Measurements from ENCODE around the gene NADSYN1. TPM values are rescaled to one million over a fixed set of nuclear protein-coding genes. Genes with fewer than 3 reads are reported as not detected.

The NADSYN1 gene
- 10 to 100 TPM; 67.9 to 98.4 TPM for polyA plus RNA-seq

GRCh38 chr11:71453037-71453917 is at the start of gene NADSYN1:
NADSYN1 (plus strand) TSS chr11:71453203; CDS start chr11:71453297, 94 bp downstream.
- Histone ChIP-seq H3K4me3 (ENCODE audit: low read depth in 1 of 2, low read length in 2 of 2) (peak within 1 kb of the TSS; percentile 77 to 92), H3K27me3 (ENCODE audit: control insufficient read depth in 1 of 2, insufficient read depth in 2 of 2, low read length in 2 of 2) (no peaks in the 10 kb centered on the region), H3K27ac (ENCODE audit: low read depth in 2 of 2, low read length in 1 of 2) (peak within 1 kb of the TSS; percentile 93 to 95), H3K36me3 (ENCODE audit: control insufficient read depth in 2 of 2, insufficient read depth in 2 of 2, low read length in 1 of 2) (peaks cover 5 to 18% of the 10 kb centered on the region in 2 donors), H3K9me3 (ENCODE audit: control insufficient read depth in 2 of 2, insufficient read depth in 1 of 2, low read depth in 1 of 2, low read length in 1 of 2) (no peaks in the 10 kb centered on the region), H3K4me1 (ENCODE audit: control insufficient read depth in 2 of 2, insufficient read depth in 2 of 2, low read length in 1 of 2) (peaks cover 0 to 9% of the 10 kb centered on the region in 2 donors)
- 1% methylated on average over 55 to 61 of the region's 61 CpGs for WGBS, 2 donors

- Histone ChIP-seq H3K4me3 (ENCODE audit: low read depth in 1 of 2, low read length in 2 of 2) (no peak overlapping the region), H3K4me1 (ENCODE audit: control insufficient read depth in 2 of 2, insufficient read depth in 2 of 2, low read length in 1 of 2) (no peaks in the 10 kb centered on the region), H3K27me3 (ENCODE audit: control insufficient read depth in 1 of 2, insufficient read depth in 2 of 2, low read length in 2 of 2) (no peaks in the 10 kb centered on the region), H3K9me3 (ENCODE audit: control insufficient read depth in 2 of 2, insufficient read depth in 1 of 2, low read depth in 1 of 2, low read length in 1 of 2) (peaks cover 0 to 6% of the 10 kb centered on the region in 2 donors), H3K27ac (ENCODE audit: low read depth in 2 of 2, low read length in 1 of 2) (no peak overlapping the region), H3K36me3 (ENCODE audit: control insufficient read depth in 2 of 2, insufficient read depth in 2 of 2, low read length in 1 of 2) (no peaks in the 10 kb centered on the region)
- 73 to 78% methylated on average over 8 of the region's 8 CpGs for WGBS, 2 donors
These were observed 48.8 kb upstream of the NADSYN1 start for GRCh38 chr11:71404209-71404608.

- no peaks in the 10 kb centered on the region for H3K36me3 ChIP-seq (ENCODE audit: control insufficient read depth in 2 of 2, insufficient read depth in 2 of 2, low read length in 1 of 2)
- WGBS, 2 donors = 62 to 66% methylated on average over 10 of the region's 10 CpGs
- H3K4me3 ChIP-seq (ENCODE audit: low read depth in 1 of 2, low read length in 2 of 2) = no peak overlapping the region
- H3K27me3 ChIP-seq (ENCODE audit: control insufficient read depth in 1 of 2, insufficient read depth in 2 of 2, low read length in 2 of 2) = no peaks in the 10 kb centered on the region
- no peak overlapping the region for H3K27ac ChIP-seq (ENCODE audit: low read depth in 2 of 2, low read length in 1 of 2)
- peaks cover 0 to 6% of the 10 kb centered on the region in 2 donors for H3K9me3 ChIP-seq (ENCODE audit: control insufficient read depth in 2 of 2, insufficient read depth in 1 of 2, low read depth in 1 of 2, low read length in 1 of 2)
- no peaks in the 10 kb centered on the region for H3K4me1 ChIP-seq (ENCODE audit: control insufficient read depth in 2 of 2, insufficient read depth in 2 of 2, low read length in 1 of 2)
These were observed 46.3 kb upstream of the NADSYN1 start for GRCh38 chr11:71406681-71407080.

GRCh38 chr11:71407356-71407755 is 45.6 kb upstream of the NADSYN1 start:
- Histone ChIP-seq H3K27me3 (ENCODE audit: control insufficient read depth in 1 of 2, insufficient read depth in 2 of 2, low read length in 2 of 2) (no peaks in the 10 kb centered on the region), H3K27ac (ENCODE audit: low read depth in 2 of 2, low read length in 1 of 2) (no peak overlapping the region), H3K36me3 (ENCODE audit: control insufficient read depth in 2 of 2, insufficient read depth in 2 of 2, low read length in 1 of 2) (no peaks in the 10 kb centered on the region), H3K4me1 (ENCODE audit: control insufficient read depth in 2 of 2, insufficient read depth in 2 of 2, low read length in 1 of 2) (no peaks in the 10 kb centered on the region), H3K9me3 (ENCODE audit: control insufficient read depth in 2 of 2, insufficient read depth in 1 of 2, low read depth in 1 of 2, low read length in 1 of 2) (peaks cover 0 to 6% of the 10 kb centered on the region in 2 donors), H3K4me3 (ENCODE audit: low read depth in 1 of 2, low read length in 2 of 2) (no peak overlapping the region)
- 84 to 87% methylated on average over 15 of the region's 15 CpGs for WGBS, 2 donors

- Histone ChIP-seq H3K4me1 (ENCODE audit: control insufficient read depth in 2 of 2, insufficient read depth in 2 of 2, low read length in 1 of 2) (no peaks in the 10 kb centered on the region), H3K27ac (ENCODE audit: low read depth in 2 of 2, low read length in 1 of 2) (no peak overlapping the region), H3K4me3 (ENCODE audit: low read depth in 1 of 2, low read length in 2 of 2) (no peak overlapping the region), H3K27me3 (ENCODE audit: control insufficient read depth in 1 of 2, insufficient read depth in 2 of 2, low read length in 2 of 2) (no peaks in the 10 kb centered on the region), H3K9me3 (ENCODE audit: control insufficient read depth in 2 of 2, insufficient read depth in 1 of 2, low read depth in 1 of 2, low read length in 1 of 2) (peaks cover 0 to 2% of the 10 kb centered on the region in 2 donors), H3K36me3 (ENCODE audit: control insufficient read depth in 2 of 2, insufficient read depth in 2 of 2, low read length in 1 of 2) (no peaks in the 10 kb centered on the region)
- WGBS, 2 donors = 72 to 75% methylated on average over 7 of the region's 7 CpGs
These were observed 44.2 kb upstream of the NADSYN1 start for GRCh38 chr11:71408826-71409225.

GRCh38 chr11:71410363-71410966 is 42.5 kb upstream of the NADSYN1 start:
- no peak overlapping the region for H3K4me3 ChIP-seq (ENCODE audit: low read depth in 1 of 2, low read length in 2 of 2)
- 78 to 85% methylated on average over 7 of the region's 7 CpGs for WGBS, 2 donors

GRCh38 chr11:71414645-71415044 is 38.4 kb upstream of the NADSYN1 start:
- H3K27me3 ChIP-seq (ENCODE audit: control insufficient read depth in 1 of 2, insufficient read depth in 2 of 2, low read length in 2 of 2) = no peaks in the 10 kb centered on the region
- no peaks in the 10 kb centered on the region for H3K36me3 ChIP-seq (ENCODE audit: control insufficient read depth in 2 of 2, insufficient read depth in 2 of 2, low read length in 1 of 2)
- no peak overlapping the region for H3K4me3 ChIP-seq (ENCODE audit: low read depth in 1 of 2, low read length in 2 of 2)
- H3K27ac ChIP-seq (ENCODE audit: low read depth in 2 of 2, low read length in 1 of 2) = no peak overlapping the region
- H3K4me1 ChIP-seq (ENCODE audit: control insufficient read depth in 2 of 2, insufficient read depth in 2 of 2, low read length in 1 of 2) = no peaks in the 10 kb centered on the region
- no peaks in the 10 kb centered on the region for H3K9me3 ChIP-seq (ENCODE audit: control insufficient read depth in 2 of 2, insufficient read depth in 1 of 2, low read depth in 1 of 2, low read length in 1 of 2)

More at GRCh38 chr11:71410363-71410966, 42.5 kb upstream of the NADSYN1 start:
- H3K27me3 ChIP-seq (ENCODE audit: control insufficient read depth in 1 of 2, insufficient read depth in 2 of 2, low read length in 2 of 2) = no peaks in the 10 kb centered on the region
- no peaks in the 10 kb centered on the region for H3K4me1 ChIP-seq (ENCODE audit: control insufficient read depth in 2 of 2, insufficient read depth in 2 of 2, low read length in 1 of 2)
- no peaks in the 10 kb centered on the region for H3K9me3 ChIP-seq (ENCODE audit: control insufficient read depth in 2 of 2, insufficient read depth in 1 of 2, low read depth in 1 of 2, low read length in 1 of 2)
- H3K27ac ChIP-seq (ENCODE audit: low read depth in 2 of 2, low read length in 1 of 2) = no peak overlapping the region
- no peaks in the 10 kb centered on the region for H3K36me3 ChIP-seq (ENCODE audit: control insufficient read depth in 2 of 2, insufficient read depth in 2 of 2, low read length in 1 of 2)

- Histone ChIP-seq H3K9me3 (ENCODE audit: control insufficient read depth in 2 of 2, insufficient read depth in 1 of 2, low read depth in 1 of 2, low read length in 1 of 2) (no peaks in the 10 kb centered on the region), H3K4me1 (ENCODE audit: control insufficient read depth in 2 of 2, insufficient read depth in 2 of 2, low read length in 1 of 2) (no peaks in the 10 kb centered on the region), H3K27me3 (ENCODE audit: control insufficient read depth in 1 of 2, insufficient read depth in 2 of 2, low read length in 2 of 2) (no peaks in the 10 kb centered on the region), H3K36me3 (ENCODE audit: control insufficient read depth in 2 of 2, insufficient read depth in 2 of 2, low read length in 1 of 2) (no peaks in the 10 kb centered on the region), H3K4me3 (ENCODE audit: low read depth in 1 of 2, low read length in 2 of 2) (no peak overlapping the region), H3K27ac (ENCODE audit: low read depth in 2 of 2, low read length in 1 of 2) (no peak overlapping the region)
- 66 to 67% methylated on average over 8 of the region's 8 CpGs for WGBS, 2 donors
These were observed 34.4 kb upstream of the NADSYN1 start for GRCh38 chr11:71418643-71419042.

- 64 to 67% methylated on average over 16 of the region's 16 CpGs for WGBS, 2 donors
- Histone ChIP-seq H3K27ac (ENCODE audit: low read depth in 2 of 2, low read length in 1 of 2) (no peak overlapping the region), H3K27me3 (ENCODE audit: control insufficient read depth in 1 of 2, insufficient read depth in 2 of 2, low read length in 2 of 2) (no peaks in the 10 kb centered on the region), H3K36me3 (ENCODE audit: control insufficient read depth in 2 of 2, insufficient read depth in 2 of 2, low read length in 1 of 2) (no peaks in the 10 kb centered on the region), H3K9me3 (ENCODE audit: control insufficient read depth in 2 of 2, insufficient read depth in 1 of 2, low read depth in 1 of 2, low read length in 1 of 2) (no peaks in the 10 kb centered on the region), H3K4me1 (ENCODE audit: control insufficient read depth in 2 of 2, insufficient read depth in 2 of 2, low read length in 1 of 2) (no peaks in the 10 kb centered on the region), H3K4me3 (ENCODE audit: low read depth in 1 of 2, low read length in 2 of 2) (no peak overlapping the region)
These were observed 32.4 kb upstream of the NADSYN1 start for GRCh38 chr11:71420455-71421241.
